Adrenal gland (tissue), 12 donors: ENCODE data around the gene TMEM200B. TPM values are rescaled to one million over a fixed set of nuclear protein-coding genes. Genes with fewer than 3 reads are reported as not detected.
A peak's percentile ranks its signal among the peaks of the same experiment; 100 is the strongest.

Source experiments
- DNase-seq, 7 donors: peaks; one replicate each; pipeline ENCODE4 v3.0.0-alpha.2; 2019 to 2020
- H3K27ac ChIP-seq, 5 donors: fragments of 200-600 bp; sonication (generic) in 4 of 5; 1 replicate in 3 of 5; 2 replicates in 2 of 5; pipeline versions ENCODE4 v1.5.1 to v1.8.0; 2016 to 2020; ENCODE audit warnings: mild to moderate bottlenecking in 1 of 5
- H3K27me3 ChIP-seq: fragments of 200-600 bp; 2 replicates; pipeline ENCODE4 v1.8.0; 2021
- H3K36me3 ChIP-seq, 2 donors: fragments of 200-600 bp; replicated peaks in 1 of 2; 1 replicate in 1 of 2; 2 replicates in 1 of 2; pipeline versions ENCODE4 v1.5.1 to v1.8.0; 2018 to 2022
- H3K4me1 ChIP-seq, 2 donors: fragments of 200-600 bp; replicated peaks in 1 of 2; 1 replicate in 1 of 2; 2 replicates in 1 of 2; pipeline versions ENCODE4 v1.5.1 to v1.8.0; 2018 to 2021
- H3K4me3 ChIP-seq, 4 donors: fragments of 200-600 bp; sonication (generic) in 3 of 4; one replicate each; pipeline ENCODE4 v1.5.1; 2016 to 2018
- H3K9me3 ChIP-seq, 3 donors: fragments of 200-600 bp; sonication (generic) in 1 of 3; replicated peaks in 1 of 3; 1 replicate in 2 of 3; 2 replicates in 1 of 3; pipeline versions ENCODE4 v1.5.1 to v1.8.0; 2016 to 2021
- CTCF ChIP-seq, 6 experiments: fragments of 450-650 bp in 4 of 6; fragments of 200-600 bp in 2 of 6; sonication (generic) in 1 of 6; IDR thresholded peaks; 1 replicate in 5 of 6; 2 replicates in 1 of 6; pipeline versions ENCODE4 v1.5.1 to v1.8.0; 2016 to 2021; ENCODE audit warnings: antibody characterized with exemption in 6 of 6, mild to moderate bottlenecking in 2 of 6, moderate library complexity in 1 of 6
- POLR2A ChIP-seq, 2 donors: fragments of 450-650 bp; IDR thresholded peaks; one replicate each; pipeline ENCODE4 v1.6.1; 2017; ENCODE audit warnings: antibody characterized with exemption in 2 of 2, mild to moderate bottlenecking in 2 of 2, moderate library complexity in 1 of 2
- WGBS, 4 donors: extraction: QIAGEN DNeasy Blood & Tissue Kit in 2 of 4; methylation state at CpG; one replicate each; pipeline versions ENCODE4 v1.1.5 to v1.1.7; 2013 to 2017; 5-methylcytosine and 5-hydroxymethylcytosine counted together
- intact Hi-C, 2 donors: fragments of 100-400 bp; cut with DNase I; formaldehyde crosslinking; loops; one replicate each; pipeline versions ENCODE4 v1.14.1 to v1.15.0; 2022 to 2023
- polyA plus RNA-seq, 3 donors: library from polyadenylated mRNA; stranded (reverse); fragments of 200-250 nt in 2 of 3; fragments of 350-450 nt in 1 of 3; fragmentation: Illumina TruSeq in 1 of 3; extraction: RNeasy Lipid Tissue Mini Kit (QIAGEN cat#74804) in 1 of 3; gene quantifications; one replicate each; pipeline ENCODE4 v1.2.3, GENCODE V29; 2013 to 2014
- total RNA-seq, 9 donors: library from RNA; depleted of rRNA in 4 of 9; stranded (reverse); fragments of >200 nt in 4 of 9; fragments of 120-200 nt in 1 of 9; fragmentation: NEBNext Ultra II Directional in 1 of 9; extraction: Animal tissue kit (Norgen Biotek cat#: 25700) in 1 of 9; gene quantifications; one replicate each; pipeline versions ENCODE4 v1.1.0 to v1.2.4, GENCODE V29; 2013 to 2023
- donor health status: healthy with polysubstance abuse.
- donor health status: Bipolar disorder and iron deficiency.
- donor health status: DM: yes; HTN: yes; CAD: no.
- donor health status: DM: no; HTN: no; CAD: no.
- donor health status: DM: no; HTN: no; CAD: no.
- donor health status: DM: yes; HTN: yes; CAD: no.

The TMEM200B gene
- total and polyA plus RNA-seq, 12 donors = 1.8 to 13.3 (median 4.2) TPM

GRCh38 chr1:29123053-29123886, 433 bp downstream of the TMEM200B start:
- H3K27me3 ChIP-seq = peaks cover 12% of the 10 kb centered on the region
- no peaks in the 10 kb centered on the region for H3K9me3 ChIP-seq
- intact Hi-C loops = loop anchor here in 1 of 2 donors (10.0 kb wide), 1 partner anchor 238 kb away; no protein-coding TSS in a partner anchor
- H3K4me1 ChIP-seq = peaks cover 22 to 27% of the 10 kb centered on the region in 2 donors
- 7 to 32% (median 12%) methylated on average over 15 to 70 of the region's 70 CpGs for WGBS, 4 donors
- H3K27ac ChIP-seq = peak overlapping the region in 4 of 5 donors; percentile 45 to 96 (median 73)
- no peaks in the 10 kb centered on the region for H3K36me3 ChIP-seq
- H3K4me3 ChIP-seq = peak overlapping the region in 2 of 4 donors; percentile 40 to 95
- peak in 5 of 7 donors; percentile 28 to 40 (median 30) for DNase-seq
- TF ChIP-seq CTCF (IDR thresholded peaks at IDR 0.05) (no peak), POLR2A (IDR thresholded peaks at IDR 0.05) (no peak)

DNA sequence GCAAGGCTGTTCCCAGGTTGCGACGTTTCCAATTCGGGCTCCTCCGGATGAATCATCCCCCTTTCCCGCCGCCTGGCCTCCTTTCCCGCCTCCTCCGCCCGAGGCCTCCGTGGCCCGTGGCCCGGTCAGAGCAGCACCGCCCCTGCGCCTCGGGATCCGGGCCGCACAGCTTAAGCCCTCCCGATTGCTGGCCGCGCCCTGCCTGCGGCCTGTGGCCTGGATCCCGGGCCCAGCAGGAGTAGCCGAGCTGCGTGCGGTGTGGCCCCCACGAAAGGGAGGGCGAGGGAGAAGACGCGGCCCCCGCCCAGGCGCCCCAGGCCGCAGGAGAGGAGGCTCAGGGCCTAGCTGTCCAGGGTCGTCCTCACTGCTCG, 1.0 kb downstream of the TMEM200B start:
- peak in 6 of 7 donors; percentile 43 to 66 (median 56) for DNase-seq
- TF ChIP-seq POLR2A (IDR thresholded peaks at IDR 0.05) = peak in 1 of 2 donors; percentile 7
- no peak for TF ChIP-seq CTCF (IDR thresholded peaks at IDR 0.05)
- Histone ChIP-seq H3K36me3 (no peaks in the 10 kb centered on the region), H3K27me3 (peaks cover 12% of the 10 kb centered on the region), H3K4me3 (peak overlapping the region in 1 of 4 donors; percentile 95), H3K9me3 (no peaks in the 10 kb centered on the region), H3K27ac (peak overlapping the region in 4 of 5 donors; percentile 45 to 96 (median 73)), H3K4me1 (peaks cover 22 to 27% of the 10 kb centered on the region in 2 donors)
- 10 to 21% (median 19%) methylated on average over 14 to 34 of the region's 34 CpGs; no CpG with 5 or more reads in 1 of the 4 donors for WGBS, 4 donors
- intact Hi-C loops = loop anchor here in 1 of 2 donors (10.0 kb wide), 1 partner anchor 238 kb away; no protein-coding TSS in a partner anchor

DNA sequence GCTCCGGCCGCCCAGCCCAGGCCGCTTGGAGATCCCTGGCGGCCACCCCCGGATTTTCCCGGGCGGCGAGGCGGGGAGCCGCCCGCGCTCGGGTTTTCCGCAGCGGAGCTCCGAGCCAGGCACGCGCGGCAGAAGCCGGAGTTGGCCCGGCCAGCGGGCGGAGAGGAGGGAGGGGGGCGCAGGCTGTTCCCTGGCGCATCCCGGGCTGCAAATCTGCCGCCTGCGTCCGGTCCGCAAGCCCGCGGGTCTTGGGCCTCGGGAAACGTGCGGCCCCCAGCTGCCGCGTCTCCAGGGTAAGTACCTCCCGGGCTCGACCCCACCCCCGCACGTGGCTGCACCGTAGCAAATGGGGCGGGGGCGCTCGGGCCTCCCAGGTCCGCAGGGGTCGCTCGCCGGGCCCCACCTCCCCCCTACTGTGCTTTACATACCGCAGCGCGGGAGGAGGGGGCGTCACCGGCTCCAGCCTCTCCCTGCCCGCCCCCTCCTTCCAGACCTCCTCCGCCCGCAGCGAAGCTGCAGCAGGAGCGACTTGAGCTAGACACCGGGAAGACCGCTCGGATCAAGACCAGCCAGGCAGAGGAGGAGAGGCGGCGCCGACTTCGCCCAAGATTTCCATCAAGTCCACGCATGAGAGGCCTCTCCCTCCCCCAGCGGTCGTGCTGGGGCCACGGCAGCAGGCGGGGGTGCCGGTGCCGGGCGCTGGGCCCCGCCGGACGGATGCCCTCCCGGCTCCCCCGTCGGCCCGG, 1.6 kb downstream of the TMEM200B start:
- H3K27ac ChIP-seq = peak overlapping the region in 4 of 5 donors; percentile 27 to 96 (median 73)
- DNase-seq = peak in 3 of 7 donors; percentile 25 to 34 (median 33)
- WGBS, 4 donors = 0 to 2% (median 2%) methylated on average over 6 to 80 of the region's 81 CpGs; no CpG with 5 or more reads in 1 of the 4 donors
- H3K36me3 ChIP-seq = no peaks in the 10 kb centered on the region
- peaks cover 22 to 27% of the 10 kb centered on the region in 2 donors for H3K4me1 ChIP-seq
- TF ChIP-seq CTCF (IDR thresholded peaks at IDR 0.05) (no peak), POLR2A (IDR thresholded peaks at IDR 0.05) (no peak)
- intact Hi-C loops = loop anchor here in 1 of 2 donors (10.0 kb wide), 1 partner anchor 237 kb away; no protein-coding TSS in a partner anchor
- H3K4me3 ChIP-seq = peak overlapping the region in 1 of 4 donors; percentile 95
- H3K27me3 ChIP-seq = peaks cover 12% of the 10 kb centered on the region
- H3K9me3 ChIP-seq = no peaks in the 10 kb centered on the region
